Spinal cord (tissue), 10 donors: ENCODE measurements around the gene NMNAT2. TPM values are rescaled to one million over a fixed set of nuclear protein-coding genes. Genes with fewer than 3 reads are reported as not detected.

ENCODE experiments used
- DNase-seq, 6 donors: peaks; one replicate each; pipeline versions ENCODE4 v3.0.0 to v3.0.0-alpha.2; 2013 to 2015; ENCODE audit warnings: low spot score in 6 of 6, low read depth in 4 of 6
- H3K27ac ChIP-seq: one replicate; pipeline ENCODE4 v1.5.1; 2013; ENCODE audit warnings: low read depth, low read length, control low read depth
- H3K27me3 ChIP-seq: one replicate; pipeline ENCODE4 v1.6.1; 2013; ENCODE audit warnings: low read length; ENCODE audit not compliant: control insufficient read depth, insufficient read depth
- H3K36me3 ChIP-seq: one replicate; pipeline ENCODE4 v1.6.1; 2013; ENCODE audit warnings: low read length; ENCODE audit not compliant: control insufficient read depth, insufficient read depth
- H3K4me1 ChIP-seq: one replicate; pipeline ENCODE4 v1.6.1; 2013; ENCODE audit warnings: low read length; ENCODE audit not compliant: control insufficient read depth, insufficient read depth
- H3K4me3 ChIP-seq: one replicate; pipeline ENCODE4 v1.5.1; 2013; ENCODE audit warnings: low read depth, low read length, control low read depth
- H3K9me3 ChIP-seq: one replicate; pipeline ENCODE4 v1.6.1; 2013; ENCODE audit warnings: low read length; ENCODE audit not compliant: control insufficient read depth, insufficient read depth
- WGBS: methylation state at CpG from one replicate; pipeline ENCODE4 v1.1.5; 2013; ENCODE audit warnings: missing lambda C conversion rate; ENCODE audit not compliant: insufficient coverage; 5-methylcytosine and 5-hydroxymethylcytosine counted together
- polyA plus RNA-seq, 2 donors: library from polyadenylated mRNA; unstranded; fragments of 120-200 nt; gene quantifications; one replicate each; pipeline ENCODE4 v1.2.1, GENCODE V29; 2013; ENCODE audit not compliant: insufficient read length in 2 of 2
- total RNA-seq, 2 donors: library from RNA; depleted of rRNA in 1 of 2; stranded (reverse); fragments of 120-200 nt in 1 of 2; fragments of >200 nt in 1 of 2; gene quantifications; one replicate each; pipeline versions ENCODE4 v1.2.3 to v1.2.4, GENCODE V29; 2013 to 2014
- donor health status: healthy.

Gene NMNAT2
- total and polyA plus RNA-seq, 4 donors, result 20.8 to 65.9 (median 45.4) TPM

- peaks cover 27% of the 10 kb centered on the region for H3K36me3 ChIP-seq
- H3K4me1 ChIP-seq, result peaks cover 27% of the 10 kb centered on the region
- H3K27me3 ChIP-seq, result no peaks in the 10 kb centered on the region
- H3K27ac ChIP-seq, result no peak overlapping the region
- peak in 1 of 6 donors; percentile 80 for DNase-seq
- WGBS, result 84% methylated on average over 3 of the region's 5 CpGs
- H3K4me3 ChIP-seq, result no peak overlapping the region
- H3K9me3 ChIP-seq, result no peaks in the 10 kb centered on the region
These were observed 130.9 kb downstream of the NMNAT2 start for GRCh38 chr1:183287191-183287675.

- H3K4me1 ChIP-seq, result peaks cover 31% of the 10 kb centered on the region
- H3K9me3 ChIP-seq, result no peaks in the 10 kb centered on the region
- H3K4me3 ChIP-seq, result no peak overlapping the region
- H3K27me3 ChIP-seq, result no peaks in the 10 kb centered on the region
- H3K36me3 ChIP-seq, result peaks cover 24% of the 10 kb centered on the region
- no peak overlapping the region for H3K27ac ChIP-seq
- no CpG with 5 or more reads among the region's 4 CpGs for WGBS
- no peak for DNase-seq
These were observed 132.4 kb downstream of the NMNAT2 start for GRCh38 chr1:183285746-183286145.

- Histone ChIP-seq H3K9me3 (no peaks in the 10 kb centered on the region), H3K36me3 (peaks cover 24% of the 10 kb centered on the region), H3K27ac (no peak overlapping the region), H3K4me3 (no peak overlapping the region), H3K4me1 (peaks cover 27% of the 10 kb centered on the region), H3K27me3 (no peaks in the 10 kb centered on the region)
- WGBS, result no CpG with 5 or more reads among the region's 1 CpG
- DNase-seq, result peak in 1 of 6 donors; percentile 73
These were observed 132.9 kb downstream of the NMNAT2 start for GRCh38 chr1:183285256-183285655.

- Histone ChIP-seq H3K27ac (no peak overlapping the region), H3K4me1 (peaks cover 31% of the 10 kb centered on the region)
- DNase-seq, result no peak
These were observed 134.1 kb downstream of the NMNAT2 start for GRCh38 chr1:183284086-183284485.

GRCh38 chr1:183283286-183283685 is 134.9 kb downstream of the NMNAT2 start:
- Histone ChIP-seq H3K9me3 (no peaks in the 10 kb centered on the region), H3K4me3 (no peak overlapping the region), H3K4me1 (peaks cover 35% of the 10 kb centered on the region), H3K27ac (no peak overlapping the region), H3K36me3 (peaks cover 16% of the 10 kb centered on the region), H3K27me3 (no peaks in the 10 kb centered on the region)
- WGBS, result 100% methylated on average over 2 of the region's 5 CpGs
- no peak for DNase-seq

More at GRCh38 chr1:183284086-183284485, 134.1 kb downstream of the NMNAT2 start:
- 83% methylated on average over 5 of the region's 5 CpGs for WGBS
- H3K27me3 ChIP-seq, result no peaks in the 10 kb centered on the region
- H3K36me3 ChIP-seq, result peaks cover 18% of the 10 kb centered on the region
- no peaks in the 10 kb centered on the region for H3K9me3 ChIP-seq
- H3K4me3 ChIP-seq, result no peak overlapping the region

- Histone ChIP-seq H3K27ac (peak overlapping the region; percentile 61), H3K4me3 (no peak overlapping the region), H3K27me3 (no peaks in the 10 kb centered on the region), H3K4me1 (peaks cover 33% of the 10 kb centered on the region), H3K36me3 (peaks cover 16% of the 10 kb centered on the region), H3K9me3 (no peaks in the 10 kb centered on the region)
- 68% methylated on average over 5 of the region's 9 CpGs for WGBS
- DNase-seq, result no peak
These were observed 135.9 kb downstream of the NMNAT2 start for GRCh38 chr1:183282101-183282855.

GRCh38 chr1:183281553-183282091 is 136.6 kb downstream of the NMNAT2 start:
- 29% methylated on average over 10 of the region's 12 CpGs for WGBS
- Histone ChIP-seq H3K4me3 (no peak overlapping the region), H3K4me1 (peaks cover 28% of the 10 kb centered on the region), H3K9me3 (no peaks in the 10 kb centered on the region), H3K27me3 (no peaks in the 10 kb centered on the region), H3K36me3 (peaks cover 16% of the 10 kb centered on the region), H3K27ac (peak overlapping the region; percentile 61)
- peak; percentile 83 to 97 (median 88) for DNase-seq

GRCh38 chr1:183281039-183281438 is 137.1 kb downstream of the NMNAT2 start:
- Histone ChIP-seq H3K9me3 (no peaks in the 10 kb centered on the region), H3K4me3 (no peak overlapping the region), H3K36me3 (peaks cover 16% of the 10 kb centered on the region), H3K4me1 (peaks cover 27% of the 10 kb centered on the region), H3K27ac (no peak overlapping the region), H3K27me3 (no peaks in the 10 kb centered on the region)
- no peak for DNase-seq
- WGBS, result no CpG with 5 or more reads among the region's 2 CpGs

- Histone ChIP-seq H3K36me3 (peaks cover 17% of the 10 kb centered on the region), H3K27ac (no peak overlapping the region), H3K4me3 (no peak overlapping the region), H3K4me1 (peaks cover 27% of the 10 kb centered on the region), H3K27me3 (no peaks in the 10 kb centered on the region), H3K9me3 (no peaks in the 10 kb centered on the region)
- 87% methylated on average over 6 of the region's 6 CpGs for WGBS
- DNase-seq, result no peak
These were observed 138.3 kb downstream of the NMNAT2 start for GRCh38 chr1:183279835-183280234.
